Osteocyte (in vitro differentiated cells): ENCODE data around the gene FRY. TPM values are rescaled to one million over a fixed set of nuclear protein-coding genes. Genes with fewer than 3 reads are reported as not detected.

Experiments
- DNase-seq: peaks from one replicate; pipeline ENCODE4 v3.0.0; 2021; ENCODE audit warnings: mixed read lengths; ENCODE audit not compliant: unreplicated experiment; ENCODE audit errors: extremely low spot score
- H3K27ac Mint-ChIP-seq: one replicate; pipeline ENCODE4 v1.8.0; 2021; ENCODE audit warnings: mild to moderate bottlenecking, mixed read lengths; ENCODE audit not compliant: unreplicated experiment
- H3K27me3 Mint-ChIP-seq: one replicate; pipeline ENCODE4 v1.8.0; 2021; ENCODE audit warnings: mixed read lengths; ENCODE audit not compliant: unreplicated experiment
- H3K36me3 Mint-ChIP-seq: one replicate; pipeline ENCODE4 v1.8.0; 2021; ENCODE audit warnings: mixed read lengths; ENCODE audit not compliant: unreplicated experiment
- H3K4me1 Mint-ChIP-seq: one replicate; pipeline ENCODE4 v1.8.0; 2021; ENCODE audit warnings: mixed read lengths; ENCODE audit not compliant: unreplicated experiment
- H3K4me3 Mint-ChIP-seq: one replicate; pipeline ENCODE4 v1.8.0; 2021; ENCODE audit warnings: mild to moderate bottlenecking, moderate library complexity, mixed read lengths; ENCODE audit not compliant: unreplicated experiment
- H3K9me3 Mint-ChIP-seq: one replicate; pipeline ENCODE4 v1.8.0; 2021; ENCODE audit warnings: mixed read lengths; ENCODE audit not compliant: unreplicated experiment
- total RNA-seq: library from RNA; stranded (reverse); gene quantifications from 2 replicates; pipeline ENCODE4 v1.2.1, GENCODE V29; 2021
- TF ChIP-seq, protein P1 (sequence below): fragments of 200-600 bp; sonication (generic); IDR thresholded peaks from 2 replicates; pipeline ENCODE4 v1.5.0; 2021; ENCODE audit warnings: antibody characterized with exemption, mild to moderate bottlenecking, moderate library complexity

Gene FRY
- total RNA-seq, 1 donor from 2014 or later = 2.0 TPM

DNA sequence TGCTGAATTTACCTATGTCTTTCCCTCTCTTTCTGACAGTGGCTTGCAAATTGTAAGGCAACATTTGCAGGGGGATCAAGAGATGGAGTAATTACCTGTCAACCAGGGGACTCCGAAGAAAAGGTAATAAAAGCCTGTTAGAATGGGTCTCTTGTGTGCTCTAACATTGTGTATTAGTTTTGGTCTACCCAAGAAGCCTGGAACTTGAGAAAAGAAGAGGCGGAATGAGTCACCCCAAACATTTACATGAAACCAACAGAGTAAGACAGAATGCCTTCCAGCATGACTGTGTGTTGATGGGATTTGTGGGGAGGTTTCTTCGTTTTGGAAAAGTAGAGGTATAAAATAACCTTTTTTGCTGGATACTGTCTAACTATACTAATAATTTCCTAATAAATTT lies 246.9 kb downstream of the FRY start:
- Mint-ChIP-seq H3K27me3 (no peaks in the 10 kb centered on the region), H3K36me3 (no peaks in the 10 kb centered on the region), H3K4me1 (peaks cover 2% of the 10 kb centered on the region), H3K9me3 (no peaks in the 10 kb centered on the region), H3K4me3 (no peak overlapping the region), H3K27ac (no peak overlapping the region)
- no peak for DNase-seq
- TF ChIP-seq, protein P1, sequence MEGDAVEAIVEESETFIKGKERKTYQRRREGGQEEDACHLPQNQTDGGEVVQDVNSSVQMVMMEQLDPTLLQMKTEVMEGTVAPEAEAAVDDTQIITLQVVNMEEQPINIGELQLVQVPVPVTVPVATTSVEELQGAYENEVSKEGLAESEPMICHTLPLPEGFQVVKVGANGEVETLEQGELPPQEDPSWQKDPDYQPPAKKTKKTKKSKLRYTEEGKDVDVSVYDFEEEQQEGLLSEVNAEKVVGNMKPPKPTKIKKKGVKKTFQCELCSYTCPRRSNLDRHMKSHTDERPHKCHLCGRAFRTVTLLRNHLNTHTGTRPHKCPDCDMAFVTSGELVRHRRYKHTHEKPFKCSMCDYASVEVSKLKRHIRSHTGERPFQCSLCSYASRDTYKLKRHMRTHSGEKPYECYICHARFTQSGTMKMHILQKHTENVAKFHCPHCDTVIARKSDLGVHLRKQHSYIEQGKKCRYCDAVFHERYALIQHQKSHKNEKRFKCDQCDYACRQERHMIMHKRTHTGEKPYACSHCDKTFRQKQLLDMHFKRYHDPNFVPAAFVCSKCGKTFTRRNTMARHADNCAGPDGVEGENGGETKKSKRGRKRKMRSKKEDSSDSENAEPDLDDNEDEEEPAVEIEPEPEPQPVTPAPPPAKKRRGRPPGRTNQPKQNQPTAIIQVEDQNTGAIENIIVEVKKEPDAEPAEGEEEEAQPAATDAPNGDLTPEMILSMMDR = no peak

DNA sequence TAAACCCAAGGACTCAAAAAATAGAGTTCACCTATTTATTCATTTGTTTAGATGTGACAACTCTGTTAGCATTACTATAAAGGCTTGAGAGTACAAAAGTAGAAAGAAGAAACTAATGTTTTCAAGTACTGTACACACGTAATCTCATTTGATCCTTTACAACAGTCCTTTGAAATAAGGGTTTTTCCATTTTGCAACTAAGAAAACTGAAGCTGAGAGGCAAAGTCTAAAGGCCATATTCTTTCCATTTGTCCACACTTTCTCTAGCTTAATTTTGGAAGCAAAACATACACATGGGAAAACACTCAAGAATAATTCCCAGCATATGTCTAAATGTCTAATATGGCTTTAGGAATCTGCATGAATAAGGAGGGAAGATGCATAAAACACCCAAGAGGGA lies 249.5 kb downstream of the FRY start:
- H3K4me1 Mint-ChIP-seq = peaks cover 23% of the 10 kb centered on the region
- H3K36me3 Mint-ChIP-seq = no peaks in the 10 kb centered on the region
- TF ChIP-seq, protein P1 = no peak
- H3K27me3 Mint-ChIP-seq = no peaks in the 10 kb centered on the region
- DNase-seq = no peak
- H3K27ac Mint-ChIP-seq = no peak overlapping the region
- no peaks in the 10 kb centered on the region for H3K9me3 Mint-ChIP-seq
- no peak overlapping the region for H3K4me3 Mint-ChIP-seq

DNA sequence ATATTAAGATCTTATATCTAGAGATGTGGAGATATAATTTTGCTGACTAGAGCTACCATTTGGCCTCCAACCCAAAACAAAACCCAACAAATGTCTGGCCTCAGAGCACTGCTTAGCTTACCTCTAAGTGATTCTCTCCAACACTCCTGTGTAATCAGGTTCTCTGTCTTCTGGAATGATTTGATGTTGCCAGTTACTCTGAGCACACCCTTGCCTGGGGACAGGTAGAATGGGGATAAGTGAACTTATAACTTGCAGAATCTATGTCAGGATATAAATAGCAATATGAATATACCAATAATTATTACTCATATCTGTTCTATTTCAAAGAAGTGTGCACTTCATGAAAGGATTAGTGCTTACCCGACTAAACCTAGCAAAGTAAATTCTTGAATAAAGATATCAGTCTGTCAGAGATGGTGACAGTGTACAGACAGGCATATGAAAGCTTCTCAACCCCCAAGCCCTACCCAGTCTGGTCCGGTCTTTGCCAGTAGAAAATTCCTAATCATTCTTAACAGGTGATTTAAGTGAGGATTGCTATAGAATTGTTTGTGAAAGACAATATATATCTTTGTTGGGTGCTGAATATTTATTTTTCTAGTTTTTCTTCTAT lies 250.6 kb downstream of the FRY start:
- Mint-ChIP-seq H3K9me3 (no peaks in the 10 kb centered on the region), H3K27me3 (no peaks in the 10 kb centered on the region), H3K4me1 (peaks cover 26% of the 10 kb centered on the region), H3K36me3 (no peaks in the 10 kb centered on the region), H3K4me3 (no peak overlapping the region), H3K27ac (no peak overlapping the region)
- TF ChIP-seq, protein P1 = no peak
- no peak for DNase-seq

DNA sequence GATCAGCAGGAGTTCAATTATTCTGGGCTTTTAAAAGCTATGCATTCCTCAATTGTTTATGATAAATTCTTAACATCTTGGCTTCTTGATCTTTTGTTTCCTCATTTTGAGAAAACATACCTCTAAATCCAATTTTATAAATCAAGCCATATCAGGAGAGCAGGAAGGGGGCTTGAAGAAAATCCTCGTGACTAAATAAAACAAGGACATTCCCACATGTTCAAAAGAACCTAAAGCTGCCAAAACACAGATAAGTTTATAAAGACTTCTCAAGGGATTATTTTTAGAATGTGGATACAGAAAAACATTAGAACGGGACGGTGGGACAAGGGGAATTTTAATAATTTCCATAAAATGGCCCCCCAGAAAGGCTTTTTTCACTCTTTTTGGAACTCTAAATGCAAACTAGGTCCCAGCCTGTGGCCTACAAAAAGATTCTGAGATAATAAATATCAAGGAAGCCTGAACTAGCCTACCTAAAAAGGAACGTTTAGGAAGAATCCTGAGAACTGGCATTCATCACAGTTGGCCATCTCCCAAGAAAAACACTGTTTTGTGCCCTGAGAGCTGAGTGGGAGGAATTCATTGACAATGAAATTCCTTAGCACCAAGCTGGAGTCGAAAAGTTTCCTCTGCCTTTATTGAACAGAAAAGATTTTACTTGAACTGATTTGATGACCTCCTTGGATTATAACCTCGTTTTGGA lies 253.5 kb downstream of the FRY start:
- Mint-ChIP-seq H3K4me1 (peaks cover 29% of the 10 kb centered on the region), H3K27ac (peak overlapping the region; percentile 90), H3K9me3 (no peaks in the 10 kb centered on the region), H3K36me3 (no peaks in the 10 kb centered on the region), H3K27me3 (no peaks in the 10 kb centered on the region), H3K4me3 (peak overlapping the region; percentile 62)
- TF ChIP-seq, protein P1 = no peak
- DNase-seq = no peak

DNA sequence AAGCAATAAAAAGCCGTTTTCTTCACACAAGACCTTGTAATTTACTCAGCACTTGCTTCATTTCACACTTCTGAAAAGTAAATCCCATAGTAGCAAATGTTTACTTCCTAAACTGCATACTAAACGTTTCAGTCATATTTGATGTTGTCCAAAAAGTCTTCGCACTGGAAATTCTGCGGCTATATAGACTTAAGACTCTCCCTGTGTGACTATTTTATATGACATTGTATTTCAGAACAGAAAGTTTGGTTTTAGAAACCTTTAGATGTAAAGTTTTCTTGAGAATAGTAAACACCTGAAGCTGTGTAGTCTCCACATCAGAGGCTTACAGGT lies 254.0 kb downstream of the FRY start:
- Mint-ChIP-seq H3K36me3 (no peaks in the 10 kb centered on the region), H3K9me3 (no peaks in the 10 kb centered on the region), H3K4me1 (peaks cover 29% of the 10 kb centered on the region), H3K27ac (peak overlapping the region; percentile 90), H3K27me3 (no peaks in the 10 kb centered on the region), H3K4me3 (no peak overlapping the region)
- TF ChIP-seq, protein P1 = no peak
- DNase-seq = no peak
